CD4-positive, alpha-beta T cell (primary cell): Measurements from ENCODE around the gene ELK4. TPM values are rescaled to one million over a fixed set of nuclear protein-coding genes. Genes with fewer than 3 reads are reported as not detected.

Source experiments
- ATAC-seq: fragments of 200-7000 bp; cut with Tn5 transposase; one replicate; pipeline ENCODE4 v1.10.0; 2022; ENCODE audit warnings: mild to moderate bottlenecking; ENCODE audit not compliant: poor library complexity
- CTCF ChIA-PET: fragments of 350-600 bp; sonication (Branson Sonifier 250); formaldehyde crosslinking; loops from one replicate; lab custom pipeline; 2021; ENCODE audit warnings: antibody characterized with exemption, inconsistent platforms; lab: Charles Lee
- POLR2A ChIA-PET: fragments of 350-600 bp; sonication (Branson Sonifier 250); formaldehyde crosslinking; loops from one replicate; lab custom pipeline; 2021; ENCODE audit warnings: antibody characterized with exemption, inconsistent platforms; lab: Charles Lee
- DNase-seq, 14 experiments: peaks; one replicate each; pipeline ENCODE4 v3.0.0-alpha.2; 2013 to 2020; ENCODE audit warnings: mixed read lengths in 2 of 14
- H3K27ac ChIP-seq, 2 donors: one replicate each; pipeline versions ENCODE4 v1.5.1 to v1.7.0; 2013; ENCODE audit warnings: low read length in 2 of 2, low read depth in 1 of 2, mild to moderate bottlenecking in 1 of 2
- H3K27me3 ChIP-seq, 2 experiments: 1 replicate in 1 of 2; 2 replicates in 1 of 2; pipeline versions ENCODE4 v1.6.1 to v1.7.0; 2013; ENCODE audit warnings: low read length in 2 of 2, control low read depth in 1 of 2, mild to moderate bottlenecking in 1 of 2, moderate library complexity in 1 of 2; ENCODE audit not compliant: insufficient read depth in 2 of 2, control insufficient read depth in 1 of 2
- H3K36me3 ChIP-seq: one replicate; pipeline ENCODE4 v1.6.1; 2013; ENCODE audit warnings: low read length, control low read depth; ENCODE audit not compliant: insufficient read depth
- H3K4me1 ChIP-seq: one replicate; pipeline ENCODE4 v1.6.1; 2013; ENCODE audit warnings: low read length, control low read depth; ENCODE audit not compliant: insufficient read depth
- H3K4me3 ChIP-seq: one replicate; pipeline ENCODE4 v1.5.1; 2013; ENCODE audit warnings: mild to moderate bottlenecking, low read length, moderate library complexity
- H3K9me3 ChIP-seq, 2 experiments: 1 replicate in 1 of 2; 2 replicates in 1 of 2; pipeline versions ENCODE4 v1.6.1 to v1.7.0; 2013; ENCODE audit warnings: low read length in 2 of 2, mild to moderate bottlenecking in 2 of 2, control low read depth in 1 of 2, moderate library complexity in 1 of 2; ENCODE audit not compliant: control insufficient read depth in 1 of 2, insufficient read depth in 1 of 2
- H3K27ac Mint-ChIP-seq: one replicate; pipeline ENCODE4 v1.8.0; 2020; ENCODE audit warnings: mixed read lengths
- H3K27me3 Mint-ChIP-seq: one replicate; pipeline ENCODE4 v1.8.0; 2021; ENCODE audit warnings: mixed read lengths
- H3K36me3 Mint-ChIP-seq: one replicate; pipeline ENCODE4 v1.8.0; 2021; ENCODE audit warnings: low read depth, mixed read lengths
- H3K4me1 Mint-ChIP-seq: one replicate; pipeline ENCODE4 v1.8.0; 2021; ENCODE audit warnings: low read depth, mixed read lengths
- H3K4me3 Mint-ChIP-seq: one replicate; pipeline ENCODE4 v1.8.0; 2020; ENCODE audit warnings: mild to moderate bottlenecking, mixed read lengths
- H3K9me3 Mint-ChIP-seq: one replicate; pipeline ENCODE4 v1.8.0; 2020; ENCODE audit warnings: mixed read lengths
- CTCF ChIP-seq: fragments of 200-600 bp; IDR thresholded peaks from one replicate; pipeline ENCODE4 v1.8.0; 2022; ENCODE audit warnings: antibody characterized with exemption, mild to moderate bottlenecking
- intact Hi-C, 2 experiments: fragments of 100-400 bp; cut with DNase I in 1 of 2; cut with micrococcal nuclease in 1 of 2; formaldehyde crosslinking; loops; one replicate each; pipeline versions ENCODE4 v1.15.1 to v1.9.0; 2023 to 2025; cut with DNase I, micrococcal nuclease
- total RNA-seq, 174 experiments: library from RNA in 2 of 174; stranded (reverse) in 2 of 174; gene quantifications; one replicate each; pipeline ENCODE4 v1.2.3 and lab custom pipeline; 2021 to 2026

ELK4 gene
- total RNA-seq, 2 experiments from 2014 or later = 145 to 154 TPM

DNA sequence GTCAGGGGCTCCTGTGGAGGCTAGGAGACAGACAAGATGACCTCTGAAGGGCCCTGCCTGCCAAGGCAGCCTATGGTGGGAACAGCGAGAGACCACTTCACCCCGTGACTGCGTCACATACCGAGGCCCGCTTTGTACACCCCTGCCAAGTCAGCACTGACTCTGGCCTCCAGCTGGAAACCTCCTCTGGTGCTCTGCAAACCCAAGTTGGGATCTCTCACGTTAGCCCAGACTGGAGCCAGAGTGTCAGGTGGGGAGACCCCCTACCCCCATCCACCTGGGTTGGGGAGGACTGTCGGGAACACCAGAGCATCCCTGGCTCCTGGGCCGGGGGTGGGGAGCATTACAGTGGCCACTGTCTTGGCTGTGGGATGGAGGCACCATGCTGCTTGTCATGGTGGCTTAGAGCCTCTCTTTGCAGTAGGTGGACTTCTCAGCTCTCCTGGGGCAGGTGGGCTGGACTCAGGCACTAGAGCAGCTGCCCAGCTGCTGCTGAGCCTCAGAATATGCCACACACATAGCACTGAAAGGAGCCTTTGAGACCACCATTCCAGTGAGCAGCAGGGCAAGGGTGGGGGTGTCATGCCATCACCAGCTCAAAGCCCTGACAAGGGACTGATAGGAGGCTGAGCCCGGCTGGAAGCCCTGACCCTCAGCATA, 50.4 kb downstream of the ELK4 start:
- H3K36me3 Mint-ChIP-seq = no peaks in the 10 kb centered on the region
- no peaks in the 10 kb centered on the region for H3K4me1 Mint-ChIP-seq
- Histone ChIP-seq H3K36me3 (no peaks in the 10 kb centered on the region), H3K4me3 (no peak overlapping the region), H3K9me3 (no peaks in the 10 kb centered on the region), H3K27me3 (peaks cover 10 to 16% of the 10 kb centered on the region in 2 experiments), H3K27ac (no peak overlapping the region), H3K4me1 (no peaks in the 10 kb centered on the region)
- H3K4me3 Mint-ChIP-seq = no peak overlapping the region
- TF ChIP-seq CTCF = no peak
- H3K27me3 Mint-ChIP-seq = peaks cover 29% of the 10 kb centered on the region
- no peak for ATAC-seq
- ChIA-PET POLR2A (no interaction called here), CTCF (no interaction called here)
- H3K27ac Mint-ChIP-seq = no peak overlapping the region
- peak in 1 of 14 experiments; percentile 16 for DNase-seq
- intact Hi-C loops = no loop called here
- no peaks in the 10 kb centered on the region for H3K9me3 Mint-ChIP-seq

- Histone ChIP-seq H3K4me1 (no peaks in the 10 kb centered on the region), H3K27ac (no peak overlapping the region), H3K4me3 (no peak overlapping the region), H3K36me3 (no peaks in the 10 kb centered on the region), H3K27me3 (peaks cover 11 to 16% of the 10 kb centered on the region in 2 experiments), H3K9me3 (no peaks in the 10 kb centered on the region)
- no peaks in the 10 kb centered on the region for H3K9me3 Mint-ChIP-seq
- DNase-seq (no peak), ATAC-seq (no peak)
- H3K4me3 Mint-ChIP-seq = no peak overlapping the region
- no peaks in the 10 kb centered on the region for H3K36me3 Mint-ChIP-seq
- ChIA-PET CTCF (no interaction called here), POLR2A (no interaction called here)
- intact Hi-C loops = no loop called here
- H3K27me3 Mint-ChIP-seq = peaks cover 29% of the 10 kb centered on the region
- H3K27ac Mint-ChIP-seq = no peak overlapping the region
- H3K4me1 Mint-ChIP-seq = no peaks in the 10 kb centered on the region
- TF ChIP-seq CTCF = no peak
These were observed 51.0 kb downstream of the ELK4 start for GRCh38 chr1:205580923-205581180.

GRCh38 chr1:205580140-205580922, 51.5 kb downstream of the ELK4 start:
- no peaks in the 10 kb centered on the region for H3K4me1 Mint-ChIP-seq
- CTCF ChIA-PET = no interaction called here
- peaks cover 29% of the 10 kb centered on the region for H3K27me3 Mint-ChIP-seq
- no peak for TF ChIP-seq CTCF
- ATAC-seq (no peak), DNase-seq (peak in 1 of 14 experiments; percentile 27)
- H3K4me1 ChIP-seq = no peaks in the 10 kb centered on the region
- no peak overlapping the region for H3K27ac Mint-ChIP-seq
- no peaks in the 10 kb centered on the region for H3K36me3 Mint-ChIP-seq
- H3K27ac ChIP-seq = no peak overlapping the region
- H3K9me3 ChIP-seq = no peaks in the 10 kb centered on the region
- H3K36me3 ChIP-seq = no peaks in the 10 kb centered on the region
- intact Hi-C loops = no loop called here
- H3K4me3 Mint-ChIP-seq = no peak overlapping the region
- POLR2A ChIA-PET = no interaction called here
- no peak overlapping the region for H3K4me3 ChIP-seq
- no peaks in the 10 kb centered on the region for H3K9me3 Mint-ChIP-seq
- H3K27me3 ChIP-seq = peaks cover 11 to 16% of the 10 kb centered on the region in 2 experiments
